ENCODE results near the gene ATXN2. TPM values are rescaled to one million over a fixed set of nuclear protein-coding genes. Genes with fewer than 3 reads are reported as not detected.
"Not testable (repeated sequence)": the region's sequence is repeated elsewhere in the genome, so short reads cannot be mapped to it uniquely, and the experiment has no call there.

ATXN2 gene
- total RNA-seq, 1 experiment from 2014 or later: 22.7 TPM

DNA sequence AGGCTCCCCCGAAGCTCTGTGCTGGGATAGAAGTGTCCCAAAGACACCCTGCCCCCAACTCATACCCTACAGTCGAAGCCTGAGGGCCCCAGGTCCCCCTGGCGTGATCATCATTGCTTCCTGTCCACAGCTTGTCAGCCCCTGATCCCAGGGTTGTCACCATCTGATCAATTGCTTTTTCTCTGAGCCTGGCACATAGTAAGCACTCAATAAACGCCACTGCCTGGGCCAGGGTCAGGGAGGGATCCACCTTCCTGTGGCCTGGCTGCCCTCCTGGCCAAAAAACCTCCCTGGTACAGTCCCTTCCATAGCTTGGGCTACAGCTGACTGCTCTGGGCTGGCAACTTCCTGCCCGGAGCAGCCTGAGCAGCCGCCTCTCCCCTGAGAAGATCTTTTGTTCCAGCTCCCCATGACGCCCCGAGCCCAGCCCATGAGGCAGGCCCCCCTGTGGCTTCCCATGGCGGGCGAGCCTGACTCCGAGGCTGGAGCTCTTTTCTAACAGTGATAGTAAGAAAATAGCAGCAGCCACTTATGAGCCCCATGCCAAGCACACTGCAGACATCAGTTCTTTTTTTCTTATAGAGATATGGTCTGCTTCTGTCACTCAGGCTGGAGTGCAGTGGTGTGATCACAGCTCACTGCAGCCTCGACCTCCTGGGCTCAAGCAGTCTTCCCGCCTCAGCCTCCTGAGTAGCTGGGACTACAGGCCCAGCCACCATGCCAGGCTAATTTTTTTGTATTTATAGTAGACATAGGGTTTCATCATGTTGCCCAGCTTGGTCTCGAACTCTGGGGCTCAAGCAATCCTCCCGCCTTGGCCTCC, 186.9 kb downstream of the ATXN2 start:
- DNase-seq (ENCODE audit: low spot score): no peak
- in situ Hi-C loops (cut with HindIII; ENCODE audit: low sequenced_read_pairs): no loop called here

DNA sequence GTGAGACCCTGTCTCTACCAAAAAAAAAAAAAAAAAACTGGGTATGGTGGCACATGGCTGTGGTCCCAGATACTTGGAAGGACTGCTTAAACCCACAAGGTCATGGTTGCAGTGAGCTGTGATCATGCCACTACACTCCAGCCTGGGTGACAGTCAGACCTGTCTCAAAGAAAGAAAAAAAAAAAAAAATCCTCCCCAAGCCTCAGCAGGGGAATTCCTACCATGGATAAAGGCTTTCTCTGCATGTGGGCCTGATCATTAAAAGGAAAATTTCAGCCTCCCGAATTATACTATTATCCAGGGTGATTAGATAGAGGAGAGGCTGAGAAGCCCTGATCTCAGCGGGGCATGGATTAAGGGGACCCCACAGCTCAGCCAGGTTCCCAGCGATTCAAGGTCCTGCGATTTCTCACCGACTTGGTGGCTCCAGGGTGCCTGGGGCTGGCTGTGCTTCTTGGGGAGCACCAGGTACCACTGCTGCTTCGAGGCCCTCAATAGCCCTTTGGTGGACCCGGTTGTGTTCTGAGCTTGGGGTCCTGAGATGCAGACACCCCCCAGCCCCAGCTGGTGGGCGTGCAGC, 187.8 kb downstream of the ATXN2 start:
- no peak for DNase-seq (ENCODE audit: low spot score)
- in situ Hi-C loops (cut with HindIII; ENCODE audit: low sequenced_read_pairs): no loop called here

DNA sequence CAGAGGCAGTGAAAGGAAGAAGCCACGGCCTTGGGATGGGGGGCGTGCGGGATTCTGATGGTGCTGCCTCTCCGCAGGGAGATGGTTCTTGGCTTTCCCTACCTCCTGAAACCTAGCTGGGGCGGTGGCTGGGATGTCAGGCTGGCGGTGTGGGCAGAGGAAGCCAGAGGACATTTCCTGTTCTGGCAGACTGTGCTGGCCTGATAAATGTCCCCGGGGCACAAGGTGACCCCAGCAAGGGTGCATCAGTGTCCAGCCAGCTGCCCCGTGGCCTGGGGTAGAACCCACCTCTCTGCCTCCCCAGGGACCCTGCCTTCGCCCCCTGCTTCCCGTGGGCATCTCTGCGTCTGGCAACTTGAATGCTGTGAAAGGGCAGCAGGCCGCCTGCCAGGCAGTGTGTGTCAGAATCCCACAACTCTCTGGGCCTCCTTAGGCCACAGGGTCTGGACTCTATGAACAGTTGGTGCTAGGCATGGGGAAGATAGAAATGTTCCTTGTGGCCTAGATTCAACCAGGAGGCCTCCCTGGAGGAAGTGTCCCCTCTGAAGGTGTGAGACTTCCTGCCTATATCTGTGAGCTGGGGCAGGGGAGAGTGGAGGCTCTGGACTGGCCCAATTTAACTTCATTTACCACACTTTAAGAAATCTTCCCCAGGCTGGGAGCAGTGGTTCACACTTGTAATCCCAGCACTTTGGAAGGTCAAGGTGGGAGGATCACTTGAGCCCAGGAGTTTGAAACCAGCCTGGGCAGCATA, 188.5 kb downstream of the ATXN2 start:
- in situ Hi-C loops (cut with HindIII; ENCODE audit: low sequenced_read_pairs): no loop called here
- no peak for DNase-seq (ENCODE audit: low spot score)

- in situ Hi-C loops (cut with HindIII; ENCODE audit: low sequenced_read_pairs): no loop called here
- no peak for DNase-seq (ENCODE audit: low spot score)
These were observed 189.2 kb downstream of the ATXN2 start for GRCh38 chr12:111409780-111410430.

- no peak for DNase-seq (ENCODE audit: low spot score)
- in situ Hi-C loops (cut with HindIII; ENCODE audit: low sequenced_read_pairs): no loop called here
These were observed 189.7 kb downstream of the ATXN2 start for GRCh38 chr12:111409403-111409779.

DNA sequence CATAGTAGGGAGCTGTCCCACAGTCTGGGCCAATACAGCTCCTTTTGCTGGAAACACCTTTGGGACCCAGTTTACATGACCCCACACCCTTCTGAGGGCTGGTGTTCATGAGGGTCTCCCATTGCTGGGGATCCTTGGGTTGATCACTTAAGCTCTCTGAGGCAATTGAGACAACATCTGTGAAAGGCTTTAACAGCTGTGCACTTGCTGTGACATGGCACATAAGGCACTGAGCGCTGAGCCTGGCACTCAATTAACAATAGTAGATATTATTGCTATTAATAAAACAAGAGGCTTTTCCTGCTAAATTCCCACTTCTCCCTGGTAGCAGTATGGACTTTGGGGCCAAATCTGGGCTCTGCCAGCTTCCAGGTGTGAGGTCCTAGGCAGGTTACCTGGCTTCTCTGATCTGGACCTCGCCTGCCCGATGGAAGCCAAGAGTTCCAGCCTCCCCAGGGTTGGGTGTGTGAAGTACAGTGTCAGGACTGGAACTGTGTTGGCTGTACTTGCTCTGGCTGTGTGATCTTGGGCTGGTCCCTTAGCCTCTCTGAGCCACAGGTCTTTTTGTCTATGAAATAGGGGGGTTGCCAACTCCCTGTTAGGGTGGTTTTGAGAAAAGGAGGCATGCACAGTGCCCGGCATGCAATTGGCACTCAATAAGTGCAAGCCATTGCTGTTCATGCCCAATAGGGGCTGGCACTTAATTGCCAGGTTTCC, 190.3 kb downstream of the ATXN2 start:
- in situ Hi-C loops (cut with HindIII; ENCODE audit: low sequenced_read_pairs): no loop called here
- DNase-seq (ENCODE audit: low spot score): no peak

GRCh38 chr12:111408116-111408440, 191.0 kb downstream of the ATXN2 start:
- DNase-seq (ENCODE audit: low spot score): no peak
- in situ Hi-C loops (cut with HindIII; ENCODE audit: low sequenced_read_pairs): no loop called here

DNA sequence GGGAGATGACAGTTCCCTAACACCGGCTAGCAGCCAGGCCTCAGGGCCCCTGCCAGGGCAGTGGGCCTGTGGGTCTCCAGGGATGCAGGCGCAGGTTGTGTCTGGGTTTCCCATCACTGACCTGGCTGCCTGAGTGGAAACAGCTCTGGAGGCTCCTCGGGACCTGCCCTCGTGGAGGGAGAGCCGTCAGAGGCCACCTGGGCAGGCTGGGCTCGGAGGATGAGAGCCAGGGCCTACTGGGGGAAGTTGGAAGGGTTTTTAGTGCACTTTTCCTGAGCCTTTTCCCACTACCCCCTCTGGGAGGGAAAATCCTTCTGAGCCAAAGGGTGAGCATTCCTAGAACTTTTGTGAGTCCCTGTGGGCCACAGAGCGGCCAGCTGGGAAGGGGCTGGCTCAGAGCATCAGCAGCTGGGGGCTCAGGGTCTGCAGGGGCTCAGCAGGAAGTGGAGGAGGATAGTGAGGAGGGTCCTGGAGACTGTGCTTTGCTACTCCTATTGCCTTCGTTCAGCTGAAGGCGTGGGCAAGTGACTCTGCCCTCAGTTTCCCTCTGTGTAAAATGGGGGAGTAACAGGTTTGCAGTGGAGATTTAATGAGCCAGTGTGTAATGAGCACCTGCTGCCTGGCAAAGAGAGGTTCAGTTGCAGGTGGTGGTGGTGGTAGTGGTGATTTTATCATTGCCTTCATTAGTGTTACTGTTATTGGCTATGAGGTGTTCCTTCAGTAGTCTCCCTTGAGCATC, 191.6 kb downstream of the ATXN2 start:
- in situ Hi-C loops (cut with HindIII; ENCODE audit: low sequenced_read_pairs): no loop called here
- no peak for DNase-seq (ENCODE audit: low spot score)

DNA sequence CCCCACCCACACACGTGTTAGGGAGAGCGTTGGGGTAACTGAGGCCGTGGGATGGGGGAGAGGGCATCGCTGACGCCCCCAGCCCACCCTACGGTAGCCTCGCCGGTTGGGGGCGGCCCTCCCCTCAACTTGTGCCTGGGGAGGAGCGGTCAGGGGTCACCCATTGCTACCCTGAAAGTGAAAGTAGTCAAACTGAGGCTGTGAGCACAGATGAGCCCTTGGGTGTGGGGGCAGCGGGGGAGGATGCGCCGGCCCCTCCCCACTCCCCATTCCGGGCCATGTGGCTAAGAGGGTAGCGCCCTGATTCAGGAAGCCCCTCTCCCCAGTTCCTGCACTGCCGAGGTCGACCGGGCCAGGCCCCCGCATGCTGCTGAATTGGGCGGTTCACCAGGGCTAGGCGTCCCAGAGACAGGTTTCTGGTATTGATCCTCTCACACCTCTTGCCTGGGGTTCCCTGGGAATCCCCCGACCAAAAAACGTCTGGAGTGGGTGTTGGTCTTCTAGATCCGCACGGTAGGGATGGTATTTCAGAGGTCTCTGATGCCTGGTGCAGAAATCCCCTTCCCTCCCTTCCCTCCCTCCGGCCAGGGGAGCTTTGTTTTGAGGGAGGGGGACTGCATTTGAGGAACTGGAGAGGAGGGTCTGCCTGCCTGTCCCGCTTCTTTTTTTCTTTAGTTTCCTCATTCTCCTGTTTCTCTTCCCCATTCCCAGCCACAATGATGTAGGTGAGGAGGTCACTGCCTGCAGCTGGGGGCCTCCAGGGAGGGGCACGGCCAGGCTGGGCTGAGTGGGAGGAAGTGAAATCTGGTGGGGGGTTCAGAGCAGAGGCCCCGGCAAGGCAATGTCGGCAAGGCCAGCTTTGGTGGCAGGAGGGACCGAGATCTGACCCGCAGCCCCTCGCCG, 192.4 kb downstream of the ATXN2 start:
- in situ Hi-C loops (cut with HindIII; ENCODE audit: low sequenced_read_pairs): no loop called here
- DNase-seq (ENCODE audit: low spot score): no peak

GRCh38 chr12:111405859-111406473, 193.1 kb downstream of the ATXN2 start, which contains the start of gene SH2B3:
Gene SH2B3, plus strand, starts transcription at chr12:111405923. Its CDS starts 12,223 bp downstream, at chr12:111418146.
- in situ Hi-C loops (cut with HindIII; ENCODE audit: low sequenced_read_pairs): no loop called here
- DNase-seq (ENCODE audit: low spot score): no peak

DNA sequence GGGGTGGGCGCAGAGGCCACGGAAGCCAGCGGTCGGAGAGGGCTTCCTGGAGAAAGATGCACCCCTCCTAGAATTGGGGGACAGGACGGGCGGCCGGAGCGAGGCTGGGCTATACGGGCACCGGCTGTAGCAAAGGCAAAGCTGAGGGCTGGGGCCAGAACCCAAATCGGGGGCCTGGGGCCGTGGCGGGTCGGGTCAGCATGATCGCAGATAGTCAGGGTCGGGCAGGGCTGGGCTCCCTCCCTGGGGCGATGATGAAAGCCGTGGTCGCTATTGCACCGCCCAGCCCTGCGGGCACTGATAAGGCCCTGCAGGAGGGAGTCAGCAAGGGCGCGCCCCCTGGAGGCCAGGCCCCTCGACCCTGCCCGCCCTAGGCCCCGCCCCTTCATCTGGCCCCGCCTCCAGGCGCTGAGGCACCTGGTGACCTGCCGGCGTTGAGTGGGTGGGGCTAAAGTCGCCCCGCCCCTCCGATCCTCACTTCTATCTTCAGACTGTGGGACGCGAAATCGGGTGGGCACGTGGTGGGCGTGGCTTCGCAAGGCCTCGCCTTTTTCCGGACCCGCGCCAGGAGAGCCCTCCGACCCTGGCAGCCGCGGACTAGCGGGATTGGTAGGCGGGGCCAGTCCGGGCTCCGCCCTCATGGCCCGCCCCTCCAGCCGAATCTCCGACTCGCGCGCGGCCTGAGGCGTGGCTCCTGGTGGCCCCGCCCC, 193.8 kb downstream of the ATXN2 start:
- in situ Hi-C loops (cut with HindIII; ENCODE audit: low sequenced_read_pairs): no loop called here
- peak; percentile 85 for DNase-seq (ENCODE audit: low spot score)

- peak; percentile 21 for DNase-seq (ENCODE audit: low spot score)
- in situ Hi-C loops (cut with HindIII; ENCODE audit: low sequenced_read_pairs): no loop called here
These were observed 194.6 kb downstream of the ATXN2 start for GRCh38 chr12:111404362-111405148.

DNA sequence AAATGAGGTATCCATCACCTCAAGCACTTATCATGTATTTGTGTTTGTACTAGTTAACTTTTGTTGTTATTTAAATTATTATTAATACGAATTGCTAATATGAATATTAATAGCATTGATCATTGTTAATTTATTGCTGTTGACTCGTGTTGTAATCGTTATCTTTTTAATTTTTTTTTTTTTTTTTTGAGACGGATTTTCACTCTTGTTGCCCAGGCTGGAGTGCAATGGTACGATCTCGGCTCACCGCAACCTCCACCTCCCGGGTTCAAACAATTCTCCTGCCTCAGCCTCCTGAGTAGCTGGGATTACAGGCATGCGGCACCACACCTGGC, 196.7 kb downstream of the ATXN2 start:
- in situ Hi-C loops (cut with HindIII; ENCODE audit: low sequenced_read_pairs); DNase-seq (ENCODE audit: low spot score): not testable (repeated sequence)

All from G401 (cell line).